Panc1 (cell line): ENCODE results near the gene TNFAIP6. TPM values are rescaled to one million over a fixed set of nuclear protein-coding genes. Genes with fewer than 3 reads are reported as not detected.

Experiments used
- ATAC-seq: fragments of 200-7000 bp; cut with Tn5 transposase; 2 replicates; pipeline ENCODE4 v1.9.1; 2020; ENCODE audit warnings: mild to moderate bottlenecking, moderate library complexity
- BruUV-seq: library from RNA; stranded (reverse); fragments of 400-500 nt; replicated peaks from 2 replicates; lab custom pipeline; 2021; lab: Mats Ljungman, UMichigan
- CTCF ChIA-PET: fragments of 300-600 bp; sonication (Branson Sonifier 250); formaldehyde crosslinking; loops from one replicate; lab custom pipeline; 2022; ENCODE audit warnings: antibody characterized with exemption; lab: Charles Lee
- POLR2A ChIA-PET: fragments of 300-600 bp; sonication (Branson Sonifier 250); formaldehyde crosslinking; loops from one replicate; lab custom pipeline; 2022; ENCODE audit warnings: antibody characterized with exemption; lab: Charles Lee
- DNase-seq: peaks from one replicate; pipeline ENCODE4 v3.0.0-alpha.2; 2010; ENCODE audit warnings: low read depth, low spot score
- H3K27ac ChIP-seq: 2 replicates; pipeline ENCODE4 v1.5.1; 2011; ENCODE audit warnings: mild to moderate bottlenecking, low read length, inconsistent platforms
- H3K27me3 ChIP-seq: fragments of 200-500 bp; sonication (Bioruptor generic); 2 replicates; pipeline ENCODE4 v1.6.0; 2014; ENCODE audit warnings: low read length, inconsistent platforms; ENCODE audit not compliant: control insufficient read depth, insufficient read depth
- H3K36me3 ChIP-seq: fragments of 200-500 bp; sonication (Bioruptor generic); 2 replicates; pipeline ENCODE4 v1.5.1; 2014; ENCODE audit warnings: inconsistent platforms, mild to moderate bottlenecking, low read length, moderate library complexity; ENCODE audit not compliant: control insufficient read depth, insufficient read depth
- H3K4me1 ChIP-seq: 2 replicates; pipeline ENCODE4 v1.5.1; 2011; ENCODE audit warnings: inconsistent platforms, mild to moderate bottlenecking, low read length, moderate library complexity; ENCODE audit not compliant: control insufficient read depth, insufficient read depth
- H3K4me3 ChIP-seq, 2 experiments: 2 replicates each; pipeline ENCODE4 v1.5.1; 2011 to 2012; ENCODE audit warnings: low read depth in 2 of 2, low read length in 2 of 2, mild to moderate bottlenecking in 2 of 2, inconsistent platforms in 1 of 2, moderate library complexity in 1 of 2
- H3K9me3 ChIP-seq: fragments of 200-500 bp; sonication (Bioruptor generic); 2 replicates; pipeline ENCODE4 v1.5.1; 2014; ENCODE audit warnings: low read depth, mild to moderate bottlenecking, inconsistent platforms, low read length, moderate library complexity; ENCODE audit not compliant: control insufficient read depth, insufficient read depth
- POLR2AphosphoS5 ChIP-seq: IDR thresholded peaks from 2 replicates; pipeline ENCODE4 v1.6.1; 2012; ENCODE audit warnings: mild to moderate bottlenecking, low read depth, low read length, moderate library complexity
- REST ChIP-seq, 2 experiments: IDR thresholded peaks; 2 replicates each; pipeline ENCODE4 v1.6.1; 2011 to 2012; ENCODE audit warnings: low read depth in 2 of 2, control low read depth in 1 of 2, low read length in 1 of 2, mild to moderate bottlenecking in 1 of 2, moderate library complexity in 1 of 2; ENCODE audit not compliant: insufficient read depth in 1 of 2
- SIN3A ChIP-seq: IDR thresholded peaks from 2 replicates; pipeline ENCODE4 v1.6.1; 2012; ENCODE audit warnings: low read depth, mild to moderate bottlenecking, low read length, moderate library complexity, borderline replicate concordance; ENCODE audit not compliant: insufficient read depth
- TCF7L2 ChIP-seq: IDR thresholded peaks from 2 replicates; pipeline ENCODE4 v1.6.1; 2011; ENCODE audit warnings: mild to moderate bottlenecking, low read depth, low read length, inconsistent platforms
- in situ Hi-C: cut with HindIII; loops from 2 replicates; pipeline ENCODE4 v1.10.0; 2016; ENCODE audit warnings: low sequenced_read_pairs, low pct_unique_long_range_greater_than_20kb
- intact Hi-C: fragments of 100-400 bp; cut with micrococcal nuclease; formaldehyde crosslinking; loops from one replicate; pipeline ENCODE4 v1.10.0; 2022; ENCODE audit not compliant: unreplicated experiment
- total RNA-seq: library from RNA; stranded (reverse); gene quantifications from one replicate; pipeline ENCODE4 v1.2.1, GENCODE V29; 2021; ENCODE audit not compliant: unreplicated experiment
- TF ChIP-seq, protein P1 (sequence below): fragments of 450-650 bp; IDR thresholded peaks from 2 replicates; pipeline ENCODE4 v1.5.1; 2017; ENCODE audit warnings: mild to moderate bottlenecking

Gene TNFAIP6
- total RNA-seq, 1 experiment from 2014 or later: not detected

- H3K27me3 ChIP-seq: no peaks in the 10 kb centered on the region
- DNase-seq: no peak
- ATAC-seq: no peak
- no peaks in the 10 kb centered on the region for H3K36me3 ChIP-seq
- H3K4me1 ChIP-seq: no peaks in the 10 kb centered on the region
- intact Hi-C loops (no loop called here), in situ Hi-C loops (no loop called here)
- TF ChIP-seq TCF7L2 (no peak), REST (IDR thresholded peaks at IDR 0.05; ENCODE audit: insufficient read depth in 1 of 2, low read depth in 2 of 2, low read length in 1 of 2) (no peak), POLR2AphosphoS5 (no peak), SIN3A (no peak)
- TF ChIP-seq, protein P1, sequence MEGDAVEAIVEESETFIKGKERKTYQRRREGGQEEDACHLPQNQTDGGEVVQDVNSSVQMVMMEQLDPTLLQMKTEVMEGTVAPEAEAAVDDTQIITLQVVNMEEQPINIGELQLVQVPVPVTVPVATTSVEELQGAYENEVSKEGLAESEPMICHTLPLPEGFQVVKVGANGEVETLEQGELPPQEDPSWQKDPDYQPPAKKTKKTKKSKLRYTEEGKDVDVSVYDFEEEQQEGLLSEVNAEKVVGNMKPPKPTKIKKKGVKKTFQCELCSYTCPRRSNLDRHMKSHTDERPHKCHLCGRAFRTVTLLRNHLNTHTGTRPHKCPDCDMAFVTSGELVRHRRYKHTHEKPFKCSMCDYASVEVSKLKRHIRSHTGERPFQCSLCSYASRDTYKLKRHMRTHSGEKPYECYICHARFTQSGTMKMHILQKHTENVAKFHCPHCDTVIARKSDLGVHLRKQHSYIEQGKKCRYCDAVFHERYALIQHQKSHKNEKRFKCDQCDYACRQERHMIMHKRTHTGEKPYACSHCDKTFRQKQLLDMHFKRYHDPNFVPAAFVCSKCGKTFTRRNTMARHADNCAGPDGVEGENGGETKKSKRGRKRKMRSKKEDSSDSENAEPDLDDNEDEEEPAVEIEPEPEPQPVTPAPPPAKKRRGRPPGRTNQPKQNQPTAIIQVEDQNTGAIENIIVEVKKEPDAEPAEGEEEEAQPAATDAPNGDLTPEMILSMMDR: no peak
- no peak overlapping the region for H3K27ac ChIP-seq
- POLR2A ChIA-PET: no interaction called here
- H3K4me3 ChIP-seq: no peak overlapping the region
- CTCF ChIA-PET: no interaction called here
- no peaks in the 10 kb centered on the region for H3K9me3 ChIP-seq
- no TSS peak for BruUV-seq
Measured at GRCh38 chr2:151394509-151394908, 37.1 kb downstream of the TNFAIP6 start.

DNA sequence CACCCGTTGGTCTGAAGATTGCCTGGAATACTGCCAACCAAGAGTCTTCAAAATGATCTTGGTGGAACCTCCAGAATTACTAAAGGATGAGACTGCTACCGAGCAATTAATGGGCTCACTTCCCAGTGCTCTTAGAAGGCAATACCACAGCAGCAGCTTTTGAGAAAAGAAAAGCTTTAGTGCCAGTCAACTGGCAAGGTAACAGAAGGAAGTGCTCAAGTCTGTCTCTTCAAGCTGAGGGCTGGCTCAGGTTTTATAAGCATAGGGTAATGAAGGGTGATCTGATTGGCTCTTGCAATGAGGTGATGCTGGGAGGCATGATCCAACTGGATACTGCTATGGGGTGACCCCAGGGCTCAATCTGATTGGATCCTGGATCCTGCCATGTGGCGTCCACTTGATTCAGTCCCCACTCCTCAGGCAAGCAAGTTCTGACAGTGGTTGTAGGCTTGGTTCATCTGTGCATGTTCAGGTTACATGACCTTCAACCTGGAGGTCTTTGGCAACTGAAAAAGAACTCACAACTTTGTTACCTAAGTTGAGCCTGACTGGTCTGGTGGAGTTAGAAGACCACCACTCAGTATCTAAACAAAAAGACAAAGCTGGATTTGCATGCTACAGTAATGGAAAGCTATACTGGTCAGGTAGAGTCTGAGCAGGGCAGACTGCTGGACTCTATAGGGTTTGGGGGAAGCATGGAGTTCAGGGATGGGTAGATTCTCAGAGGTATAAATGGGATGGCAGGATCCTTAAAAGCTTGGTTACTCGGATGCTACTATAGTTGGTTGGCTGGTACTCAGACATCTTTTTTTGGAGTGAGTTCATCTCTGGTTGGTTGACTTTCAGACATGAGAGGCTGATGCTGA is 38.4 kb downstream of the TNFAIP6 start:
- H3K4me3 ChIP-seq: no peak overlapping the region
- no peak overlapping the region for H3K27ac ChIP-seq
- in situ Hi-C loops: no loop called here
- POLR2A ChIA-PET: no interaction called here
- no peak for DNase-seq
- CTCF ChIA-PET: no interaction called here
- H3K27me3 ChIP-seq: no peaks in the 10 kb centered on the region
- intact Hi-C loops: no loop called here
- H3K36me3 ChIP-seq: no peaks in the 10 kb centered on the region
- H3K9me3 ChIP-seq: no peaks in the 10 kb centered on the region
- H3K4me1 ChIP-seq: no peaks in the 10 kb centered on the region
- BruUV-seq: no TSS peak
- TF ChIP-seq, protein P1: no peak
- TF ChIP-seq TCF7L2 (no peak), SIN3A (no peak), POLR2AphosphoS5 (no peak)
- ATAC-seq: no peak
